Neuron (in vitro differentiated cells): ENCODE data around the gene UGT2B28.
"Not testable (repeated sequence)": the region's sequence is repeated elsewhere in the genome, so short reads cannot be mapped to it uniquely, and the experiment has no call there.

Source experiments
- H2AFZ ChIP-seq: one replicate; pipeline ENCODE4 v1.6.1; 2013; ENCODE audit warnings: low read depth, mild to moderate bottlenecking, inconsistent platforms, low read length, moderate library complexity
- H3K27me3 ChIP-seq: one replicate; pipeline ENCODE4 v1.6.1; 2013; ENCODE audit warnings: low read length; ENCODE audit not compliant: insufficient read depth
- H3K36me3 ChIP-seq: one replicate; pipeline ENCODE4 v1.6.1; 2013; ENCODE audit warnings: low read length; ENCODE audit not compliant: insufficient read depth
- H3K4me1 ChIP-seq: one replicate; pipeline ENCODE4 v1.6.1; 2013; ENCODE audit warnings: low read length; ENCODE audit not compliant: insufficient read depth
- H3K4me3 ChIP-seq: 2 replicates; pipeline ENCODE4 v1.5.1; 2013; ENCODE audit warnings: mild to moderate bottlenecking, low read length, moderate library complexity
- H3K9me3 ChIP-seq: one replicate; pipeline ENCODE4 v1.6.1; 2013; ENCODE audit warnings: low read length

Gene UGT2B28

DNA sequence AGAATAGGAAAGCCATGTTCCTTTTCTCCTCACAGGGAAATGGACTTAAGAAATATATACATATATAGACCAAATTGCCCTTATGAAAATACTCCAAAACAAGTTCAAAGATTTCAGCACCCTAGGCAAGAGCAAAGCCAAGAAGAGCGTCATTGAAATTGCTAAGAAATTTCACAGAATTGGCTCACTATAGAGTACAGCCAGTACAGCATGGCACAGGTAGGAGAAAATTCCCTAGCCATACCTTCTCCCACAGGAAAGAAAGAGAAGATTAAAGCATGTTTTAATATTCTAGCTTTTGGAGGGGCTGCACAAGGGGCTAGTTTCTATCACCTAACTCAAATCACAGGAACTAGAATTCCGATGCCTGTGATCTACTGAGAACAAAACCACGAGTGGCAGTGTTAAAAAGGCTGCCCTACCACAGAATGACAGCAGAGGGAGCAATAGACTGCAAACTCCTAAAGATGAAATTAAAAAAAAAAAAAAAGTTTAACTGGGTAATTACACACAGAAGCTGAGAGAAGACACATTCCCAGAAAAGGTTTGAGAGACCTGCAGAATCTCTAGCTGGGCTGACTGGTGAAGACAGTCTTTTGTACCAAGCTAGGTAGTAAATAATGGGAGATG lies 37.5 kb downstream of the UGT2B28 start:
- not testable (repeated sequence) for H3K9me3 ChIP-seq, H3K36me3 ChIP-seq, H3K27me3 ChIP-seq, H3K4me3 ChIP-seq, H2AFZ ChIP-seq, H3K4me1 ChIP-seq

DNA sequence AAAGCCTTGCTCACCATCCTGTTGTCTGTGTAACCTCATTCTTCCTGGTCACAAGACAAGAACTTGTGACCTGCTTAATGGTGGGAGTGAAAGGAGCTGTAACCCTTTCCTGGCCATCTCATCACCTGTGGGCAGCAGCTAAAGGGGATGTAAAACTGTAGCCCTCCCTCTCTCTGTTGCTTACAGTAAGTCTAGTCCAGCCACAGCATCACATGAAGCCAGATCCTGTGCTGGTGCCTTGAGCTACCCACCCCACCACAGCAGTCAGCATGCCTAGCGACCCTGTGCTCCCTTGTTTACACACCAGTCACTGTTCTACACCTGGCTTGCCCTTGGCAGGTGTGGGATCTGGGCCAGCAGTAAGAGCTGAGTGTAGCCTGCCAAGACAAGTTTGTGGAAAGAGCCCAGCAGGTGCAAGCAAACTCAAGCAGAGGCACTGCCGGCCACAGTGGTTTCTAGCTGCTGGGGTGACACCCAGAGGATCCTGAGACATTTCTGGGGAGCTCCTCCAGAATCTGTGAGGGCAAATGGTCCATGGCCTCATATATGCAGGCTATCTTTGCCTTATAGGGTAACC lies 41.0 kb downstream of the UGT2B28 start:
- H3K4me1 ChIP-seq = no peaks in the 10 kb centered on the region
- no peaks in the 10 kb centered on the region for H3K27me3 ChIP-seq
- H3K9me3 ChIP-seq = no peaks in the 10 kb centered on the region
- H3K4me3 ChIP-seq = no peak overlapping the region
- no peak overlapping the region for H2AFZ ChIP-seq
- no peaks in the 10 kb centered on the region for H3K36me3 ChIP-seq

DNA sequence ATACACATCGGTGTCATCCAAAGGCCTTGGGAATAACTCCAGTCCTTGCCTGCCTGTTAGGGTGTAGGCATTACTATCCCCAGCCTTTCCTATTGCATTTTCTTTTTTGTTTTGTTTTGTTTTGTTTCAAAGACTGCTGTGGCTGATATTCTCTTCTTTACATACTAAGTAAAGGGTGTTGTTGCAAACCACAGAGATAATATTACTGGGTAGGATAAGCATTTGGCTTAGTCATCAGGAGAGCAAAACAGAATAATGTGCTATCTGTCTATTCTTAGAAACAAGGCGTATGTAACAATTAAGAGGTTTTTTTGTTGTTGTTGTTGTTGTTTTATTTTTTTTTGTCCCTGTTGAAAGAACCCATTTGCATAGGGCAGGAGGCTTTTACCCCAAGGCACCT lies 41.8 kb downstream of the UGT2B28 start:
- Histone ChIP-seq H2AFZ (no peak overlapping the region), H3K9me3 (no peaks in the 10 kb centered on the region), H3K4me3 (no peak overlapping the region), H3K36me3 (no peaks in the 10 kb centered on the region), H3K27me3 (no peaks in the 10 kb centered on the region), H3K4me1 (no peaks in the 10 kb centered on the region)

DNA sequence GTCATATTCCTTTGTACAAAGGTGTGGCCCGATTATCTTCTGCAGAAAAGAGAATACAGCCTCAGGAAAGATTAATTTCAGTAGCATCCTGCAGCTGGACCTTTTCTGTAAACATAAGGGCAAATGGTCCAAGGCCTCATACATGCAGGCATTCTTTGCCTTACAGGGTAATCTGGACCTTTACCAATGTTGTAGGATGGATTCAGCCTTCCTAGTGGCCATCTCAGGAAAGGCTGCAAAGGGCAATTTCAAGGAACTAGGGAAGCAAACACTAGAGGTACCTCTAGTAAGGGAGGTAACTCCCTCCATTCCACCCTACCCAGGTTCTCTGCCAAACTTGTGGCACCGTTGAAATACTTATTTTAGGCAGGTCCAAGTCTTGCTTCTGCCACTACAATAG lies 43.0 kb downstream of the UGT2B28 start:
- no peaks in the 10 kb centered on the region for H3K9me3 ChIP-seq
- no peak overlapping the region for H3K4me3 ChIP-seq
- H3K27me3 ChIP-seq = no peaks in the 10 kb centered on the region
- H2AFZ ChIP-seq = no peak overlapping the region
- no peaks in the 10 kb centered on the region for H3K4me1 ChIP-seq
- no peaks in the 10 kb centered on the region for H3K36me3 ChIP-seq

DNA sequence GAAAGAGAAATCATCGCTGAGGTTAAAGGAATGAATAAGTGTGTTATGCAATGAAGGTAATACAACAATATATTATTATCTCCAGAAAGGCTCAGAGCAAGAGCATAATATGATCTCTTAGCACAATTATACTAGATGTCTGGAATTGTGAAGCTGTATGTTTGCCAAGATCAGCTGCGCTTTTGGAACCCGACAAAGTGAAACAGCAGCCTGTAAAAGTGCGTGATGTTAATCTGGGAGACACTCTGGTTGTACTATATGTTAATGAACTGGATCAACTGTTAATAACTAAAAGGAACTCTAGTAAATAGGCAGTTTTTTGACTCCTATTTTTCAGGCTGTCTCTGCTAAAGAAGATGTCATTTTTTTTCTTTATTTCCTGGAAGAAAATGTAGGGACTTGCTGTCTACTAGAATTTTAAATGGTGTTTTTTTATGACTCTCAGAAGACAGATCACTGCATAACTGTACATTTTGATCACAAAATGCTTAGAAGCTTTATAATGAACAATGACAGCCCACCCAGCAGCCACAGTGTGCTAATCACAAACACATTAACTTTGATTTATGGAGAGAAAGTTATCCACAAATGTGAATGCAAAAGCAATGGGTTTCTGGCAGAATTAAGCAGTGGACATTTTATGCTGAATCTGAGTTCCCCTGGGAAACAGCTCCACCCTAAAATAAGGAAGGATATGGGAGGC lies 50.2 kb downstream of the UGT2B28 start:
- no peaks in the 10 kb centered on the region for H3K36me3 ChIP-seq
- no peak overlapping the region for H2AFZ ChIP-seq
- H3K4me3 ChIP-seq = no peak overlapping the region
- H3K4me1 ChIP-seq = no peaks in the 10 kb centered on the region
- no peaks in the 10 kb centered on the region for H3K27me3 ChIP-seq
- no peaks in the 10 kb centered on the region for H3K9me3 ChIP-seq

DNA sequence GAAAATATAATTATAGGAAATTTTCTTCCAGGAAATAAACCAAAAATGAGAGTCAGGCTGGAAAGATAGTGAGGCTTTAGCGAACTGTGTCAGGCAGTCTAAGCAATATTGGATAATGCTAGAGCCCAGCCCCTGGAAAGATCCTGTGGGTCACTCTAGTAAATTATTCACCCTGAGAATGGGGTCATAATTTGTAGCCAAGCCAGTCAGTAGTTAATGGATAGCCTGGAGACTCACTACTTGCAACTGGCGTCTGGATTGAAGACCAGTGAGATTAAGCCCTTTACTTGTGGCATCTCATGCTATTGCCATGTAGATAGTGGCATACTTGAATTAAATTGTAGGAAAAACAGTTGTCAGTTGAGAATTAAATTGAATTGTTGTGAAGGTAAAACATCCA lies 51.0 kb downstream of the UGT2B28 start:
- H2AFZ ChIP-seq, H3K4me3 ChIP-seq, H3K27me3 ChIP-seq, H3K36me3 ChIP-seq, H3K4me1 ChIP-seq, H3K9me3 ChIP-seq: not testable (repeated sequence)

DNA sequence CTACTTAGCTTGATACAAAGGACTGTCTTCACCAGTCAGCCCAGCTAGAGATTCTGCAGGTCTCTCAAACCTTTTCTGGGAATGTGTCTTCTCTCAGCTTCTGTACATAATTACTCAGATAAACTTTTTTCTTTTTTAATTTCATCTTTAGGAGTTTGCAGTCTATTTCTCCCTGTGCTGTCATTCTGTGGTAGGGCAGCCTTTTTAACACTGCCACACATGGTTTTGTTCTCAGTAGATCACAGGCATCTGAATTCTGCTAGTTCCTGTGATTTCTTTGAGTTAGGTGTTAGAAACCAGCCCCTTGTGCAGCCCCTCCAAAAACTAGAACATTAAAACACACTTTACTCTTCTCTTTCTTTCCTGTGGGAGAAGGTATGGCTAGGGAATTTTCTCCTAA lies 55.2 kb downstream of the UGT2B28 start:
- not testable (repeated sequence) for H3K27me3 ChIP-seq, H3K9me3 ChIP-seq, H3K4me1 ChIP-seq, H3K4me3 ChIP-seq, H3K36me3 ChIP-seq, H2AFZ ChIP-seq

DNA sequence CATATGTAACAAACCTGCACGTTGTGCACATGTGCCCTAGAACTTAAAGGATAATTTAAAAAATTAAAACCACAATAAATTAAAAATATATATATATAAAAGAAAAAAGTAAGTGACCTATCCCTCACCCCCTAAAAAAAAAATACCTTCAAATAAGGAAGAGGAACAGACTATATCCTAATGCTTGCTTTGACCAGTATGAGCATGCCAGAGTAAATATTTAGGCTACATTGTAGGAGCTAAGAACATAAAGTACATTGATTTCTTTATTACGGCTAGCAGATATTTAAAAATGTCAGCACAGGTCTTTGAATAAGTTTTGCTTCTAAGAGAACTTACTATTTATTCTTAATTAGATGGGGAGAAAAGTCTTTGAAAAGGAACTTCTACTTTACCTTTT lies 62.8 kb downstream of the UGT2B28 start:
- not testable (repeated sequence) for H3K4me3 ChIP-seq, H2AFZ ChIP-seq, H3K9me3 ChIP-seq, H3K4me1 ChIP-seq, H3K36me3 ChIP-seq, H3K27me3 ChIP-seq

DNA sequence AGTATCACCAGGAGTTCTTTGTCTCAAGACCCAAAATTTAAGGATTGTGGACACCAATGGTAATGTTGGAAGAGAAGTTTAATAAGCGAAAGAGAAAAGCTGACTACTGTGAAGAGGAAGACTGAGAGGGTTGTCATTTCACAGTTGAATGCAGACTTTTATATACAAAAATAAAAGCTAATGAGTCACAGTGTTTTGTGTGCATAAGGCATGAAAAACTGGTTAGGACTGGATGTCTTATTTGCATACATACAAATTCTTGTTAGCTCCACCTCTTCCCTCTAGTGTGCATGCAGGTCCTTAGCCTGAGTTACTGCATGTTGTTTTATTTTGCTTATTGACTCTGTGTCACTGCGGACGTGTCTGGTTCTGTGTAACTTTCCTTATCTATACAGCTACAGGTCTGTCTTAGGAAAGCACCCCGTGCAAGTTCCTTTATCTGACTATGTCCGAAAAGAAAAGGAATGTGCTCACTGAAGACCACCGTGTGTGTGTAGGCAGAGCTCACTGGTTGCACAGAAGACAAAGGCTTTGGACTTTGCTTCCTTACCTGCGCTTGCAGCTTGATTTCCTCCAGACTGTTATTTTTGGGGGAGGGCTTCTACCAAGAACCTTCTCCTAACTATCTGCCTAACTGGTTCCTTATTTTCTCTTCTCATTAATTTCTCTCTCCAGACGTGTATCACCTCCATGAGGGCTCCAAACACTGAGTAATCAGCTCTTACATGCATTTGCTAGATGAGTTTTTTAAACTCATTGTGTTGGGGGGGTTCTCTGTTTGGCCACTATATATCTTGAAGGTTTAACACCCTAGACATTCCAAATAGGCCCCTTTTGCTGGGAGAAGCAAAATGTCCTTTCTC lies 63.5 kb downstream of the UGT2B28 start:
- not testable (repeated sequence) for H3K36me3 ChIP-seq, H3K4me3 ChIP-seq, H3K9me3 ChIP-seq, H3K27me3 ChIP-seq, H3K4me1 ChIP-seq, H2AFZ ChIP-seq
